Muscle layer of colon (tissue), 2 donors: ENCODE results near the gene RORB.
"Not testable (repeated sequence)": the region's sequence is repeated elsewhere in the genome, so short reads cannot be mapped to it uniquely, and the experiment has no call there.

Experiments
- H3K27ac ChIP-seq: one replicate; pipeline ENCODE4 v1.7.0; 2013; ENCODE audit warnings: low read depth, mild to moderate bottlenecking, low read length, moderate library complexity
- H3K27me3 ChIP-seq, 2 donors: one replicate each; pipeline ENCODE4 v1.7.0; 2013; ENCODE audit warnings: low read length in 2 of 2, mild to moderate bottlenecking in 2 of 2; ENCODE audit not compliant: insufficient read depth in 2 of 2, control insufficient read depth in 1 of 2
- H3K36me3 ChIP-seq: one replicate; pipeline ENCODE4 v1.7.0; 2013; ENCODE audit warnings: mild to moderate bottlenecking, low read length; ENCODE audit not compliant: insufficient read depth
- H3K4me1 ChIP-seq: one replicate; pipeline ENCODE4 v1.7.0; 2013; ENCODE audit warnings: mild to moderate bottlenecking, low read length; ENCODE audit not compliant: insufficient read depth
- H3K4me3 ChIP-seq, 2 donors: one replicate each; pipeline ENCODE4 v1.7.0; 2013; ENCODE audit warnings: low read length in 2 of 2, low read depth in 1 of 2, mild to moderate bottlenecking in 1 of 2, moderate library complexity in 1 of 2
- H3K9ac ChIP-seq: one replicate; pipeline ENCODE4 v1.7.0; 2013; ENCODE audit warnings: low read length
- H3K9me3 ChIP-seq: one replicate; pipeline ENCODE4 v1.7.0; 2013; ENCODE audit warnings: mild to moderate bottlenecking, low read length
- donor health status: abdominal sarcoma.
- donor health status: Adenocarcinoma of cecum.

The RORB gene

DNA sequence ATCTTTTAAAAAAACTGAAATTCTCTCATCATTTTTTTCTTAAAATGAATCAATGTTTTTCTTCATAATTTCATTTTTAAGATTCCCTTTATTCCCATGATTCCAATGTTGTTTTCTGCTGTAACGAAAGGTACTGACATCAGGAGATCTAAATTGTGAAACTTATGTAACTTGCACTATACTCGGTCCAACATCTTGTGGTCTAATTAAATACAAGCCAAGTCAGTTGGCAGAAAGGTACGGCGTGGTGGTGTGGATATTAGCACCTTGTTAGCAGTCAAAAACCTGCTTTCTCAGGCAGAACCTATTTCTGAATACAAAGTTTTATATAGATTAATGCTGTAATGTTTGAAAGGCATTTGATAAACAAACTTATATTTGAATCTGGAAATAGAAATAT is 20.1 kb downstream of the RORB start:
- no peaks in the 10 kb centered on the region for H3K36me3 ChIP-seq
- no peaks in the 10 kb centered on the region for H3K27me3 ChIP-seq
- no peaks in the 10 kb centered on the region for H3K4me1 ChIP-seq
- H3K27ac ChIP-seq = no peak overlapping the region
- no peaks in the 10 kb centered on the region for H3K9me3 ChIP-seq
- no peak overlapping the region for H3K9ac ChIP-seq
- no peak overlapping the region for H3K4me3 ChIP-seq

- no peaks in the 10 kb centered on the region for H3K36me3 ChIP-seq
- no peak overlapping the region for H3K4me3 ChIP-seq
- H3K27ac ChIP-seq = no peak overlapping the region
- no peaks in the 10 kb centered on the region for H3K9me3 ChIP-seq
- H3K9ac ChIP-seq = no peak overlapping the region
- H3K27me3 ChIP-seq = no peaks in the 10 kb centered on the region
- H3K4me1 ChIP-seq = no peaks in the 10 kb centered on the region
These were observed 22.3 kb downstream of the RORB start for GRCh38 chr9:74519419-74519818.

DNA sequence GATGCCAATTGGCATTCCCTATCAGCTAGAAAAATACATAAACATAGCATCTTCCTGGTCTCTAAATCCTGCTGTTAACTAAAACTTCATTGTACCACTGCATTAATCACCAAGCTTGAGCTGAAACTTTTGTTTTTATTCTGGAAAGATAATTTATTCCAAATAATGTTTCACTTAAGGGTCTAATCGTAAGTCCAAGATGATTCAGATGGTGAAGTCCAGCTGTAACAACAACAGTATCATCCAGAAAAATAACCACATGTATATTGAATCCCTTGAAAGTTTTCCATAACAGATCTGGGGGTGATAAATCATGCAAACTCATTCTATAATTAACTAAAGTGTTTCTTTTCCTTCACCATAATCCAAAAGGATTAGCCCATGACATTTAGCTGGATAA is 23.9 kb downstream of the RORB start:
- Histone ChIP-seq H3K4me3 (no peak overlapping the region), H3K27me3 (no peaks in the 10 kb centered on the region), H3K9ac (no peak overlapping the region), H3K4me1 (no peaks in the 10 kb centered on the region), H3K36me3 (no peaks in the 10 kb centered on the region), H3K27ac (no peak overlapping the region), H3K9me3 (no peaks in the 10 kb centered on the region)

GRCh38 chr9:74524289-74524688 is 27.2 kb downstream of the RORB start:
- Histone ChIP-seq H3K9me3 (no peaks in the 10 kb centered on the region), H3K4me1 (no peaks in the 10 kb centered on the region), H3K9ac (no peak overlapping the region), H3K27ac (no peak overlapping the region), H3K4me3 (no peak overlapping the region), H3K36me3 (no peaks in the 10 kb centered on the region), H3K27me3 (no peaks in the 10 kb centered on the region)

DNA sequence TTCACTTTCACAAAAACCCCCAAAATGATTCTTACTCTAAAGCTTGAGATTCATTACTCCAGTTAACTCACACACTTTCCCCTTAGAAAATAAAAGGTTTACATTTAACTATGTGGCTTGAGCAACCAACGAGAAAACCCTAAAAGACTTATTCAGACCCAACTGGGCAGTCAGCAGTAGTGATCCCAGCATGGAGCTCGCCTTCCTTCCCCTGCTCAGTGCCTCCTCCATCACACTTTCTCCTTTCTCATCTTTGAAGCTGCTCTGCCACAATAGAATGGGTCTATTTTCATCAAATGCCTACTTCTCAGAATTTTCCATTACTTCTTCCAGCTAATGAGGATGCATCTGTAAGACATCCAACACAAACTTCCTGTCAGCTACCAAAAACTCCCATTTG is 29.1 kb downstream of the RORB start:
- Histone ChIP-seq H3K4me1 (no peaks in the 10 kb centered on the region), H3K9me3 (no peaks in the 10 kb centered on the region), H3K4me3 (no peak overlapping the region), H3K36me3 (no peaks in the 10 kb centered on the region), H3K27ac (no peak overlapping the region), H3K27me3 (no peaks in the 10 kb centered on the region), H3K9ac (no peak overlapping the region)

DNA sequence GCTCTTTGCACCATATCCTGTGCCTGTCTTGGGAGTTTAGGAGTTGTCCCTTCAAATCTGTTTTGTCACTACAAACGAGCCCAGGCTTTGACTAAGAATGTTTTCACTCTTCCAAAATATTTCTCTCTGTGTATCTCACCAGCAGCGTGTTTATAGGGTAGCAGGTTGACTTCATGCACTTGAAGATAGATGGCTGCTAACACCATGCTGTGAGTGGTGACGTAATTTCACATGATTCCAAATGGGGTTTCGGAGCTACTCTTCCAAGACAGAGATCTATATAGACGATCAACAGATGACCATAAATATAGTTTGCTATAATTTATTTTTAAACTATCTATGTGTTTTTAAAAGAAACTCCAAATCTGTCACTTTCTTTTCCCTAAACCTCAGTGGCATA is 30.6 kb downstream of the RORB start:
- Histone ChIP-seq H3K36me3 (no peaks in the 10 kb centered on the region), H3K4me3 (no peak overlapping the region)

DNA sequence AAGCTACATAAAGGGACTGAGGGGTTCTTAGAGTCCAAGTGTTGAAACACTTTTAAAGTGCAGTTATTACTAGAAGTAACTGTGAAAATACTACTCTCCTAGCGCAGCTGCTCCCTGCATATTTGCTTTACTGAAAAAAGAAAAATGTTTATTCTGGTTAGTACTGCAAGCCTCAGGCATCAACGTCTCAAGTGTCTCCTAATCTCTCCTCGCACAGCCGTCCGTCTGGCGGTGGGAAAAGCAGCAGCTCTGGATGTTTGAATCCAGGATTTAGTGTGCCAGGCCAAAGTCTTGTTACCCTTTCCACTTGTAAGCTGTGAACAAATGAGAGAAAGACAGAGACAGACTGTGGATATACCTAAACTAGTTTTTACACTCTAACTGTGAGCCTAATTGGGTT is 31.1 kb downstream of the RORB start:
- H3K4me1 ChIP-seq = no peaks in the 10 kb centered on the region
- no peak overlapping the region for H3K9ac ChIP-seq
- no peak overlapping the region for H3K27ac ChIP-seq
- no peaks in the 10 kb centered on the region for H3K9me3 ChIP-seq
- no peaks in the 10 kb centered on the region for H3K36me3 ChIP-seq
- no peaks in the 10 kb centered on the region for H3K27me3 ChIP-seq
- H3K4me3 ChIP-seq = no peak overlapping the region

More for the DNA sequence above, 30.6 kb downstream of the RORB start:
- Histone ChIP-seq H3K27ac (no peak overlapping the region), H3K9ac (no peak overlapping the region), H3K4me1 (no peaks in the 10 kb centered on the region), H3K9me3 (no peaks in the 10 kb centered on the region), H3K27me3 (no peaks in the 10 kb centered on the region)

DNA sequence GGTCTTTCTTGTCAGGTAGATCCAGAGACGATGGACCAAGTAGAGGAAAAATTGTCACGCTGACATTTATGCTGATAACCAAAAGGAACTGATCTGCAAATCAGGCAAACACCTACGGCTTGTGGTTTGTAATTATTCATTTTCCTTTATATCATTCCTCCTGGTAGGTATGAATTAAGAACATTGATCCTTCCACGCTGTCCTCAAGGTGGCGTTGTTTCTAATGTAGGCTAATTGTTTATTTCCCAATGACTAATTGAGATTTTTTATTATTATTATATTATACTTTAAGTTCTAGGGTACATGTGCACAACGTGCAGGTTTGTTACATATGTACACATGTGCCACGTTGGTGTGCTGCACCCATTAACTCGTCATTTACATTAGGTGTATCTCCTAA is 33.3 kb downstream of the RORB start:
- H3K4me1 ChIP-seq = not testable (repeated sequence)

DNA sequence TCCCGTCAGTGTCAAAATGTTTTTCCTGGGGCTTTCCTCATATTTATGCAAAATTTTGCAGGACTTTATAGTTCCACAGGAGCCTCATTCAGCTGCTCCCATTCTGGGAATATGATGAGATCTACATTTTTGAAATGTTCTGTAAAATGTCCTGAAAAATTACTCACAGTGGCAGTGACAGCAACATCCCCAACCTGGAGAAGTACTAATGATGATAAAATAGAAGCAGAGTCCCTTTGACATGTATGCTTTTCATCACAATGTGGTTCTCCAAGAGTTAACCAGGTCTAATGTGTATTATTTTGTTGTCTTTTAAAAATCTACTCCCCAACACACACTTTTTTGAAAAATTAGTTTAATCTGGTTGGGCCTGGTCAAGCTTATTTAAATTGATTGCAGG is 36.1 kb downstream of the RORB start:
- H3K9ac ChIP-seq = no peak overlapping the region
- no peaks in the 10 kb centered on the region for H3K36me3 ChIP-seq
- H3K4me3 ChIP-seq = no peak overlapping the region
- H3K9me3 ChIP-seq = no peaks in the 10 kb centered on the region
- H3K27ac ChIP-seq = no peak overlapping the region
- H3K4me1 ChIP-seq = no peaks in the 10 kb centered on the region
- H3K27me3 ChIP-seq = no peaks in the 10 kb centered on the region

More for the DNA sequence above, 33.3 kb downstream of the RORB start:
- not testable (repeated sequence) for H3K27me3 ChIP-seq, H3K9me3 ChIP-seq, H3K4me3 ChIP-seq, H3K27ac ChIP-seq, H3K9ac ChIP-seq, H3K36me3 ChIP-seq

GRCh38 chr9:74534841-74535240 is 37.7 kb downstream of the RORB start:
- no peaks in the 10 kb centered on the region for H3K4me1 ChIP-seq
- H3K9ac ChIP-seq = no peak overlapping the region
- H3K27ac ChIP-seq = no peak overlapping the region
- H3K36me3 ChIP-seq = no peaks in the 10 kb centered on the region
- H3K9me3 ChIP-seq = no peaks in the 10 kb centered on the region
- no peak overlapping the region for H3K4me3 ChIP-seq
- H3K27me3 ChIP-seq = no peaks in the 10 kb centered on the region

- no peak overlapping the region for H3K9ac ChIP-seq
- no peaks in the 10 kb centered on the region for H3K27me3 ChIP-seq
- no peaks in the 10 kb centered on the region for H3K36me3 ChIP-seq
- no peaks in the 10 kb centered on the region for H3K4me1 ChIP-seq
- no peaks in the 10 kb centered on the region for H3K9me3 ChIP-seq
- no peak overlapping the region for H3K27ac ChIP-seq
- H3K4me3 ChIP-seq = no peak overlapping the region
These were observed 46.0 kb downstream of the RORB start for GRCh38 chr9:74543145-74543544.

- H3K9ac ChIP-seq = no peak overlapping the region
These were observed 54.1 kb downstream of the RORB start for GRCh38 chr9:74551266-74551665.

More at GRCh38 chr9:74551266-74551665, 54.1 kb downstream of the RORB start:
- no peaks in the 10 kb centered on the region for H3K27me3 ChIP-seq
- no peak overlapping the region for H3K4me3 ChIP-seq
- H3K4me1 ChIP-seq = no peaks in the 10 kb centered on the region
- H3K9me3 ChIP-seq = no peaks in the 10 kb centered on the region
- H3K36me3 ChIP-seq = no peaks in the 10 kb centered on the region
- H3K27ac ChIP-seq = no peak overlapping the region
